K562 (cell line): ENCODE measurements around the gene CCT7. TPM values are rescaled to one million over a fixed set of nuclear protein-coding genes. Genes with fewer than 3 reads are reported as not detected.

Experiments used
- ATAC-seq: fragments of 200-7000 bp; cut with Tn5 transposase; 3 replicates; pipeline ENCODE4 v1.9.1; 2020; ENCODE audit warnings: moderate library complexity
- BruUV-seq: library from RNA; stranded (reverse); fragments of 400-500 nt; replicated peaks from 2 replicates; lab custom pipeline; 2021; lab: Mats Ljungman, UMichigan
- CTCF ChIA-PET: fragments of 300-600 bp; formaldehyde crosslinking; extraction: SDS; loops from one replicate; lab custom pipeline; 2021; ENCODE audit warnings: low intra/inter-chr PET ratio; lab: Yijun Ruan, JAX
- POLR2A ChIA-PET: fragments of 300-600, 350-650 bp; sonication (Branson Sonifier 250); formaldehyde crosslinking; extraction: SDS; loops from one replicate; lab custom pipeline; 2021; ENCODE audit warnings: antibody characterized with exemption, inconsistent platforms; lab: Yijun Ruan, JAX
- DNase-seq, 4 experiments: peaks; one replicate each; pipeline versions ENCODE4 v3.0.0 to v3.0.0-alpha.2; 2011 to 2018; ENCODE audit warnings: low spot score in 3 of 4, mixed read lengths in 3 of 4; ENCODE audit errors: extremely low read depth in 1 of 4
- FAIRE-seq: peaks from 2 replicates; lab custom pipeline; 2011; peaks lifted over from hg19 to GRCh38; lab: Jason Lieb, UNC
- H2AFZ ChIP-seq: 2 replicates; pipeline ENCODE4 v1.6.0; 2011; ENCODE audit warnings: low read depth, low read length, control low read depth, inconsistent platforms
- H3K27ac ChIP-seq: fragments of 200-600 bp; 3 replicates; pipeline ENCODE4 v1.8.0; 2011; ENCODE audit warnings: low read depth, mild to moderate bottlenecking, control low read depth, inconsistent platforms, low read length, moderate library complexity, mixed read lengths; ENCODE audit errors: extremely low read depth
- H3K27me3 ChIP-seq, 2 experiments: fragments of 300-600 bp in 1 of 2; 2 replicates in 1 of 2; 3 replicates in 1 of 2; pipeline versions ENCODE4 v1.6.0 to v1.8.0; 2011; ENCODE audit warnings: inconsistent platforms in 2 of 2, low read length in 2 of 2, mild to moderate bottlenecking in 1 of 2, mixed read lengths in 1 of 2, moderate library complexity in 1 of 2; ENCODE audit not compliant: control insufficient read depth in 2 of 2, insufficient read depth in 2 of 2
- H3K36me3 ChIP-seq: fragments of 300-600 bp; 3 replicates; pipeline ENCODE4 v1.8.0; 2011; ENCODE audit warnings: mild to moderate bottlenecking, low read length, inconsistent platforms; ENCODE audit not compliant: control insufficient read depth, insufficient read depth
- H3K4me1 ChIP-seq, 2 experiments: fragments of 200-600 bp in 1 of 2; replicated peaks in 1 of 2; 2 replicates in 1 of 2; 3 replicates in 1 of 2; pipeline versions ENCODE4 v1.5.1 to v1.8.0; 2011; ENCODE audit warnings: inconsistent platforms in 2 of 2, low read length in 2 of 2, mild to moderate bottlenecking in 1 of 2, mixed read lengths in 1 of 2, moderate library complexity in 1 of 2; ENCODE audit not compliant: control insufficient read depth in 2 of 2, insufficient read depth in 2 of 2
- H3K4me2 ChIP-seq: 2 replicates; pipeline ENCODE4 v1.6.1; 2011; ENCODE audit warnings: low read length, control low read depth, inconsistent platforms, mixed read lengths; ENCODE audit not compliant: insufficient read depth
- H3K4me3 ChIP-seq: fragments of 200-600 bp; sonication (generic), shearing (Covaris generic); 2 replicates; pipeline ENCODE4 v1.5.1; 2016; ENCODE audit warnings: control low read depth, inconsistent platforms
- H3K79me2 ChIP-seq: fragments of 200-600 bp; 3 replicates; pipeline ENCODE4 v1.8.0; 2011; ENCODE audit warnings: low read length, inconsistent platforms; ENCODE audit not compliant: control insufficient read depth, insufficient read depth
- H3K9ac ChIP-seq, 2 experiments: 2 replicates each; pipeline versions ENCODE4 v1.6.0 to v1.6.1; 2011; ENCODE audit warnings: low read depth in 2 of 2, low read length in 2 of 2, control low read depth in 1 of 2, inconsistent platforms in 1 of 2, mild to moderate bottlenecking in 1 of 2, mixed read lengths in 1 of 2; ENCODE audit not compliant: insufficient read depth in 1 of 2
- H3K9me1 ChIP-seq: one replicate; pipeline ENCODE4 v1.6.0; 2011; ENCODE audit warnings: inconsistent platforms, mild to moderate bottlenecking, low read length, moderate library complexity; ENCODE audit not compliant: control insufficient read depth, insufficient read depth
- H3K9me3 ChIP-seq: replicated peaks from 2 replicates; pipeline ENCODE4 v1.5.1; 2011; ENCODE audit warnings: low read depth, low read length, inconsistent platforms; ENCODE audit not compliant: control insufficient read depth, insufficient read depth
- H4K20me1 ChIP-seq: replicated peaks from 2 replicates; pipeline ENCODE4 v1.6.1; 2011; ENCODE audit warnings: low read length, inconsistent platforms, mixed read lengths; ENCODE audit not compliant: control insufficient read depth, insufficient read depth
- FOXK1 ChIP-seq: sonication (generic); formaldehyde crosslinking; IDR thresholded peaks from 2 replicates; pipeline ENCODE4 v1.8.0; 2022; ENCODE audit warnings: missing genetic modification reagents, mild to moderate bottlenecking, borderline replicate concordance
- NCOA2 ChIP-seq, 2 experiments: fragments of 450-650 bp; IDR thresholded peaks; 2 replicates each; pipeline ENCODE4 v1.6.1; 2018; ENCODE audit warnings: mild to moderate bottlenecking in 2 of 2, moderate library complexity in 1 of 2; ENCODE audit not compliant: partially characterized antibody in 2 of 2
- POLR2B ChIP-seq: fragments of 450-650 bp; IDR thresholded peaks from 2 replicates; pipeline ENCODE4 v1.6.1; 2018; ENCODE audit warnings: low read depth; ENCODE audit not compliant: partially characterized antibody
- POLR2G ChIP-seq: fragments of 200-400 bp; formaldehyde crosslinking; IDR thresholded peaks from 2 replicates; pipeline ENCODE4 v1.6.1; 2017; ENCODE audit warnings: low read depth, mild to moderate bottlenecking, antibody characterized with exemption, low read length, moderate library complexity
- WGBS: fragments of 100-300 bp; shearing (Covaris generic); methylation state at CpG from one replicate; pipeline ENCODE4 v1.1.6; 2016; ENCODE audit warnings: low coverage, mixed read lengths; ENCODE audit not compliant: insufficient coverage; ENCODE audit errors: missing lambda C conversion rate; 5-methylcytosine and 5-hydroxymethylcytosine counted together
- in situ Hi-C: fragments of 300-500 bp; cut with MboI; formaldehyde crosslinking; loops from 4 replicates; pipeline ENCODE4 v1.15.0; 2018; ENCODE audit warnings: inconsistent platforms, mixed read lengths
- intact Hi-C: fragments of 100-400 bp; cut with micrococcal nuclease; formaldehyde crosslinking; loops from 2 replicates; pipeline ENCODE4 v1.14.2; 2022
- polyA plus RNA-seq, 8 experiments: library from polyadenylated mRNA; depleted of rRNA in 4 of 8; stranded (reverse) in 5 of 8; unstranded in 3 of 8; fragments of >200 nt; fragmentation: Nextera tagmentation in 2 of 8; fragmentation: Illumina TruSeq in 1 of 8; extraction: Ambion mirVana in 2 of 8; extraction: Trizol in 1 of 8; gene quantifications; 2 replicates each; pipeline versions ENCODE4 v1.2.1 to v1.2.3, GENCODE V29; 2011 to 2014; ENCODE audit warnings: inconsistent platforms in 1 of 8, missing spikeins in 1 of 8
- total RNA-seq, 7 experiments: library from RNA; depleted of rRNA in 6 of 7; stranded (reverse); fragments of >200 nt in 6 of 7; fragmentation: Illumina TruSeq in 2 of 7; extraction: Trizol in 2 of 7; gene quantifications; 2 replicates each; pipeline versions ENCODE4 v1.2.1 to v1.2.3, GENCODE V29; 2011 to 2021; ENCODE audit warnings: low replicate concordance in 1 of 7
- TF ChIP-seq, protein P1 (sequence below): fragments of 250-450 bp; sonication (Bioruptor Pico); IDR thresholded peaks from 2 replicates; pipeline ENCODE4 v1.6.1; 2021; ENCODE audit warnings: mild to moderate bottlenecking
- TF ChIP-seq, protein P2 (sequence below): sonication (generic); formaldehyde crosslinking; IDR thresholded peaks from 2 replicates; pipeline ENCODE4 v1.8.1; 2023; ENCODE audit warnings: mild to moderate bottlenecking, missing genetic modification reagents

Gene CCT7
- total and polyA plus RNA-seq, 9 of the 15 experiments (the other 6 are each of a cell fraction or from before 2014, with no cell fraction given), result 326 to 856 (median 638) TPM

DNA sequence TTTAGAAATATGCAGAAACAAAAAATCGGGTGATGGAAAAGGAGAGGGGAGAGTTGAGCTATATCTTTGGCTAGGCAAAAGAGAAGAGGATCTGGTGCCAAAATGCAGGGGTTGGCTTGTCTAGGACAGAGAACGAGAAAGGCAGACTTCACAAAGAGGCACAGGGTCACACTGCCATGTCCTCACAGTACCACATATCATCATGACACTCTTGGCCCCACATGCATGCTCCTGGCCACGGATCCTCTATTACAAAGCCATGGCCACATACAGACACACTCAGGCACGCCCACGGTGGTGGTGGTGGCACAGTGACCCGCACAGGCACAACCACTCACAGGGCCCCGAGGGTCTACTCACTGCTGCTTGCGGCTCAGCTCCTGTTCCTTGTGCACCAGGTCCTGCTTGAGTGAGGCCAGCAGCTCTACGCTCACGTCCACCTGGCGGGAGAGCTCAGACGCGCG is 34.3 kb downstream of the CCT7 start (continued):
- no peak for TF ChIP-seq NCOA2 (IDR thresholded peaks at IDR 0.05; ENCODE audit: partially characterized antibody in 2 of 2)
- TF ChIP-seq, protein P1, sequence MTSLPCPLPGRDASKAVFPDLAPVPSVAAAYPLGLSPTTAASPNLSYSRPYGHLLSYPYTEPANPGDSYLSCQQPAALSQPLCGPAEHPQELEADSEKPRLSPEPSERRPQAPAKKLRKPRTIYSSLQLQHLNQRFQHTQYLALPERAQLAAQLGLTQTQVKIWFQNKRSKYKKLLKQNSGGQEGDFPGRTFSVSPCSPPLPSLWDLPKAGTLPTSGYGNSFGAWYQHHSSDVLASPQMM (CRISPR knock-in tag), result no peak

DNA sequence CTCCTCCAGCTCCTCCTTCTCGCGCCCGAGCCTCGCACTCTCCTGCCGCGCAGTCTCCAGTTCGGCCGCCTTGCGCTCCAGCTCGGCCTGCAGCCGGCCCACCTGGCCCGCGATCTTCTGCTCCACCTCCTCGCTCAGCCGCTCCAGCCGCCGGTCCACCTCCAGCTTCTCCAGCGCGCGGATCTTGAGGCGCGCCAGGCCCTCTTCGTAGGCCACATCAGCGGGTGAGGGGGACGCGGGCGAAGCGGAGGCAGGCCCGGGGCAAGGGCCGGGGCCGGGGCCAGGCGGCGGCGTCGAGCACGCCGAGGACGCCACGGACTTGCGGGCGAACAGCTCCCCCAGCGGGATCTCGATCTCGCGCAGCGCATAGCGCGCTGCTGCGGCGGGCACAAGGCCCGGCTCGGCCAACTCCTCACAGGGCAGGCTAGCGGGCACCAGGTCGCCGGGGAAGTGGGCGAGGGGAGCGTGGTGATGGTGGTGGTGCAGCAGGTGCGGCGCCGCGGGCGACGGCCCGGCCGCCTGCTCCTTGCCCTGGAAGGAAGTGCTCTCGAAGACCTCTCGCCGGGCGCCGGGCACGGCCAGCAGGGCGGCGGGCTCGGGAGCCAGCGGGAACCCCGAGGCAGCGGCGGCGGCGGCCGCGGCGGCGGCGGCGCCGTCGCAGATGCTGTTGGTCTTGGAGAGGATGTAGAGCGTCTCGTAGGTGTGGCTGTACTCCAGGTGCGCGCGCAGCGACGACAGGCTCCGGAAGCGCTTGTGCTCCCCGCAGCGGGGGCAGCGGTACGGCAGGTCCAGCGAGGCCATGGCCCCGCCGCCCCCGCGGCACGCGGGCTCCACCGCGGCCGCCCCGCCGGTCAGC is 35.0 kb downstream of the CCT7 start:
- Histone ChIP-seq H2AFZ (no peak overlapping the region), H4K20me1 (peaks cover 5% of the 10 kb centered on the region; the same call in 1 of the 2 replicates), H3K4me2 (no peak overlapping the region), H3K27ac (no peak overlapping the region), H3K9ac (no peak overlapping the region), H3K9me3 (no peaks in the 10 kb centered on the region), H3K9me1 (no peaks in the 10 kb centered on the region), H3K4me3 (no peak overlapping the region), H3K4me1 (peaks cover 0 to 2% of the 10 kb centered on the region in 2 experiments; a peak in 2 of 5 replicates), H3K27me3 (peaks cover 0 to 12% of the 10 kb centered on the region in 2 experiments; a peak in 1 of 5 replicates), H3K79me2 (no peaks in the 10 kb centered on the region), H3K36me3 (peaks cover 6% of the 10 kb centered on the region; the same call in 1 of the 3 replicates)
- BruUV-seq, result no TSS peak
- CTCF ChIA-PET, result no interaction called here
- POLR2A ChIA-PET, result interaction anchor here (1.7 kb wide), 1 partner anchor 12 kb away, joined by 9 read pairs; no protein-coding TSS in a partner anchor
- TF ChIP-seq FOXK1 (CRISPR knock-in tag) (no peak), POLR2G (peak; percentile 20; the same call in 1 of the 2 replicates), POLR2B (no peak)
- TF ChIP-seq, protein P2, sequence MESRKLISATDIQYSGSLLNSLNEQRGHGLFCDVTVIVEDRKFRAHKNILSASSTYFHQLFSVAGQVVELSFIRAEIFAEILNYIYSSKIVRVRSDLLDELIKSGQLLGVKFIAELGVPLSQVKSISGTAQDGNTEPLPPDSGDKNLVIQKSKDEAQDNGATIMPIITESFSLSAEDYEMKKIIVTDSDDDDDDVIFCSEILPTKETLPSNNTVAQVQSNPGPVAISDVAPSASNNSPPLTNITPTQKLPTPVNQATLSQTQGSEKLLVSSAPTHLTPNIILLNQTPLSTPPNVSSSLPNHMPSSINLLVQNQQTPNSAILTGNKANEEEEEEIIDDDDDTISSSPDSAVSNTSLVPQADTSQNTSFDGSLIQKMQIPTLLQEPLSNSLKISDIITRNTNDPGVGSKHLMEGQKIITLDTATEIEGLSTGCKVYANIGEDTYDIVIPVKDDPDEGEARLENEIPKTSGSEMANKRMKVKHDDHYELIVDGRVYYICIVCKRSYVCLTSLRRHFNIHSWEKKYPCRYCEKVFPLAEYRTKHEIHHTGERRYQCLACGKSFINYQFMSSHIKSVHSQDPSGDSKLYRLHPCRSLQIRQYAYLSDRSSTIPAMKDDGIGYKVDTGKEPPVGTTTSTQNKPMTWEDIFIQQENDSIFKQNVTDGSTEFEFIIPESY (CRISPR knock-in tag), result 0 out of 2 replicates have a peak, but pooled peaks have one; percentile 20
- ATAC-seq (no peak), FAIRE-seq (no peak), DNase-seq (no peak)
- intact Hi-C loops, result no loop called here
- in situ Hi-C loops, result no loop called here
- 86% methylated on average over 26 of the region's 113 CpGs for WGBS
